ENCODE measurements around the gene FREM1.

DNA sequence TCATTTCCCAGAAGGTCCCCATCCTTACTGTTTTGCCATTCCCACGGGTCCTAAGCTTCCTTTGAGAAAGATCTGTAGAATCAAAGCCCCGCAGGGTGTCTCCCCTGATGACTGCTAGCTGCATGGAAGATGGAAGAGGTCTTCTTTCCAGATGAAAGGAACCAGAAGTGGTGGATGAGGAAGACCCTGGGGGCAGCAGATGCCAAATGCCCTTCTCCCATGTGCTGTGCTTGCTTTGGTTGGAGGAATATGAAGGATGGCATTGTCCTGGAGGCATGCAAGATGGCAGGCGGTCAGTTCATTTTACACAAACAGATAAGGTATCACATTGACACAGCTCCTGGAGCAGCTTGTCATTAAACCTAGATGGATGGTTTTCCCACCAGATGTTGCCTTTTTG lies 161.9 kb downstream of the FREM1 start:
- TF ChIP-seq SUZ12 (IDR thresholded peaks at IDR 0.05; ENCODE audit: extremely low read depth, insufficient read depth, insufficient read length) = no peak
- TF ChIP-seq YY1 (IDR thresholded peaks at IDR 0.05; ENCODE audit: insufficient read depth, insufficient read length) = no peak
- TF ChIP-seq ZNF274 (IDR thresholded peaks at IDR 0.05; ENCODE audit: low read depth, low read length) = no peak

Data from NT2/D1 (cell line).